HCT116 (cell line): ENCODE results near the gene HLA-F. TPM values are rescaled to one million over a fixed set of nuclear protein-coding genes. Genes with fewer than 3 reads are reported as not detected.

Experiments used
- ATAC-seq: fragments of 200-7000 bp; cut with Tn5 transposase; 2 replicates; pipeline ENCODE4 v1.9.1; 2020; ENCODE audit warnings: mild to moderate bottlenecking, moderate library complexity
- BruUV-seq: library from RNA; stranded (reverse); fragments of 400-500 nt; replicated peaks from 2 replicates; lab custom pipeline; 2021; lab: Mats Ljungman, UMichigan
- CTCF ChIA-PET: fragments of 300-600 bp; sonication (Branson Sonifier 250); formaldehyde crosslinking; loops from one replicate; lab custom pipeline; 2021; ENCODE audit warnings: antibody characterized with exemption; lab: Charles Lee
- POLR2A ChIA-PET: fragments of 300-600, 350-600 bp; sonication (Branson Sonifier 250); formaldehyde crosslinking; loops from one replicate; lab custom pipeline; 2021; ENCODE audit warnings: antibody characterized with exemption; lab: Charles Lee
- RAD21 ChIA-PET, 2 experiments: fragments of 300-600 bp; sonication (Branson Sonifier 250); formaldehyde crosslinking; loops; one replicate each; lab custom pipeline; 2023; ENCODE audit warnings: low total read pairs in 2 of 2; ENCODE audit not compliant: uncharacterized antibody in 2 of 2, unreplicated experiment in 2 of 2, low non-redundant PET in 1 of 2; lab: Charles Lee
- DNase-seq: peaks from one replicate; pipeline ENCODE4 v3.0.0-alpha.2; 2010; ENCODE audit warnings: low read depth, low spot score
- H2AFZ ChIP-seq: fragments of 200-600 bp; shearing (Covaris generic), sonication (generic); 2 replicates; pipeline ENCODE4 v1.6.1; 2017; ENCODE audit warnings: low read depth, mixed run types, mixed read lengths, antibody characterized with exemption, low read length; ENCODE audit not compliant: poor library complexity, severe bottlenecking
- H3K27ac ChIP-seq: 2 replicates; pipeline ENCODE4 v1.5.1; 2012; ENCODE audit warnings: low read depth, low read length
- H3K27me3 ChIP-seq: fragments of 200-600 bp; sonication (generic); 2 replicates; pipeline ENCODE4 v1.6.1; 2016; ENCODE audit warnings: mixed run types, low read length, mixed read lengths; ENCODE audit not compliant: insufficient read depth
- H3K36me3 ChIP-seq, 2 experiments: fragments of 200-500 bp in 1 of 2; fragments of 200-600 bp in 1 of 2; sonication (Bioruptor generic) in 1 of 2; sonication (generic) in 1 of 2; 2 replicates each; pipeline versions ENCODE4 v1.5.1 to v1.6.1; 2014 to 2016; ENCODE audit warnings: low read length in 2 of 2, inconsistent platforms in 1 of 2, mixed read lengths in 1 of 2, mixed run types in 1 of 2; ENCODE audit not compliant: insufficient read depth in 2 of 2, control insufficient read depth in 1 of 2
- H3K4me1 ChIP-seq, 2 experiments: fragments of 200-600 bp in 1 of 2; sonication (generic) in 1 of 2; 2 replicates each; pipeline versions ENCODE4 v1.5.1 to v1.6.1; 2012 to 2017; ENCODE audit warnings: low read length in 2 of 2, inconsistent platforms in 1 of 2, mild to moderate bottlenecking in 1 of 2, mixed read lengths in 1 of 2, mixed run types in 1 of 2, moderate library complexity in 1 of 2; ENCODE audit not compliant: insufficient read depth in 2 of 2, control insufficient read depth in 1 of 2
- H3K4me2 ChIP-seq: fragments of 200-600 bp; sonication (generic); 2 replicates; pipeline ENCODE4 v1.6.1; 2017; ENCODE audit warnings: mixed run types, low read length, mixed read lengths
- H3K4me3 ChIP-seq, 2 experiments: fragments of 200-600 bp in 1 of 2; sonication (generic) in 1 of 2; replicated peaks in 1 of 2; 2 replicates each; pipeline ENCODE4 v1.5.1; 2011 to 2016; ENCODE audit warnings: low read length in 2 of 2, control low read depth in 1 of 2, low read depth in 1 of 2, mild to moderate bottlenecking in 1 of 2, mixed read lengths in 1 of 2, mixed run types in 1 of 2
- H3K79me2 ChIP-seq: fragments of 200-600 bp; sonication (generic); 2 replicates; pipeline ENCODE4 v1.6.1; 2017; ENCODE audit warnings: mild to moderate bottlenecking, mixed run types, low read length, moderate library complexity, mixed read lengths; ENCODE audit not compliant: insufficient read depth
- H3K9ac ChIP-seq: fragments of 200-600 bp; sonication (generic); 2 replicates; pipeline ENCODE4 v1.6.1; 2016; ENCODE audit warnings: low read length, mixed read lengths
- H3K9me2 ChIP-seq: fragments of 200-600 bp; sonication (generic), shearing (Covaris generic); 2 replicates; pipeline ENCODE4 v1.6.1; 2017; ENCODE audit warnings: mixed run types, mild to moderate bottlenecking, moderate library complexity; ENCODE audit not compliant: insufficient read depth
- H3K9me3 ChIP-seq, 2 experiments: fragments of 200-500 bp in 1 of 2; fragments of 200-600 bp in 1 of 2; sonication (Bioruptor generic) in 1 of 2; sonication (generic) in 1 of 2; 2 replicates each; pipeline ENCODE4 v1.6.1; 2014 to 2017; ENCODE audit warnings: low read length in 2 of 2, mixed read lengths in 2 of 2, inconsistent platforms in 1 of 2, low read depth in 1 of 2, mild to moderate bottlenecking in 1 of 2, mixed run types in 1 of 2, moderate library complexity in 1 of 2; ENCODE audit not compliant: control insufficient read depth in 1 of 2, insufficient read depth in 1 of 2
- H4K20me1 ChIP-seq: fragments of 200-600 bp; sonication (generic), shearing (Covaris generic); 2 replicates; pipeline ENCODE4 v1.6.1; 2017; ENCODE audit warnings: mixed run types, mild to moderate bottlenecking, moderate library complexity; ENCODE audit not compliant: insufficient read depth
- CBX3 ChIP-seq: IDR thresholded peaks from 2 replicates; pipeline ENCODE4 v1.6.1; 2012; ENCODE audit warnings: low read depth
- CEBPB ChIP-seq: IDR thresholded peaks from 2 replicates; pipeline ENCODE4 v1.6.1; 2012; ENCODE audit warnings: low read depth
- EGR1 ChIP-seq: IDR thresholded peaks from 2 replicates; pipeline ENCODE4 v1.6.1; 2012; ENCODE audit warnings: low read depth
- ELF1 ChIP-seq: IDR thresholded peaks from 2 replicates; pipeline ENCODE4 v1.6.1; 2012; ENCODE audit warnings: low read depth, borderline replicate concordance
- EZH2phosphoT487 ChIP-seq: fragments of 200-600 bp; IDR thresholded peaks from 2 replicates; pipeline ENCODE4 v1.6.1; 2018; ENCODE audit warnings: antibody characterized with exemption, borderline replicate concordance
- FOSL1 ChIP-seq: IDR thresholded peaks from 2 replicates; pipeline ENCODE4 v1.6.1; 2012; ENCODE audit warnings: low read depth
- JUND ChIP-seq: IDR thresholded peaks from 2 replicates; pipeline ENCODE4 v1.6.1; 2012
- MAX ChIP-seq: IDR thresholded peaks from 2 replicates; pipeline ENCODE4 v1.6.1; 2012
- POLR2AphosphoS5 ChIP-seq: IDR thresholded peaks from 2 replicates; pipeline ENCODE4 v1.6.1; 2011; ENCODE audit warnings: mild to moderate bottlenecking, low read depth, low read length, moderate library complexity
- RAD21 ChIP-seq: IDR thresholded peaks from 2 replicates; pipeline ENCODE4 v1.6.1; 2012; ENCODE audit warnings: low read depth, mild to moderate bottlenecking
- REST ChIP-seq: IDR thresholded peaks from 2 replicates; pipeline ENCODE4 v1.6.1; 2012; ENCODE audit warnings: low read depth
- SP1 ChIP-seq: IDR thresholded peaks from 2 replicates; pipeline ENCODE4 v1.6.1; 2012; ENCODE audit warnings: low read depth
- SRF ChIP-seq: IDR thresholded peaks from 2 replicates; pipeline ENCODE4 v1.6.1; 2012; ENCODE audit warnings: low read depth
- TCF7L2 ChIP-seq: IDR thresholded peaks from 2 replicates; pipeline ENCODE4 v1.7.0; 2011; ENCODE audit warnings: borderline replicate concordance, inconsistent platforms; ENCODE audit not compliant: insufficient read depth, insufficient read length; ENCODE audit errors: extremely low read depth
- ZBTB33 ChIP-seq: IDR thresholded peaks from 2 replicates; pipeline ENCODE4 v1.6.1; 2011; ENCODE audit warnings: mild to moderate bottlenecking, low read length, moderate library complexity; ENCODE audit not compliant: insufficient replicate concordance; ENCODE audit errors: extremely low read depth
- ZFX ChIP-seq: fragments of 450-650 bp; IDR thresholded peaks from 2 replicates; pipeline ENCODE4 v1.6.1; 2017
- ZNF274 ChIP-seq: fragments of 200-500 bp; sonication (Bioruptor generic); IDR thresholded peaks from 2 replicates; pipeline ENCODE4 v1.6.1; 2014; ENCODE audit warnings: mild to moderate bottlenecking, low read depth, low read length, inconsistent platforms
- intact Hi-C: fragments of 100-400 bp; cut with micrococcal nuclease; formaldehyde crosslinking; loops from 2 replicates; pipeline ENCODE4 v1.10.0; 2022
- total RNA-seq: library from RNA; stranded (reverse); gene quantifications from one replicate; pipeline ENCODE4 v1.2.1, GENCODE V29; 2021; ENCODE audit not compliant: unreplicated experiment
- TF ChIP-seq, protein P1 (sequence below): IDR thresholded peaks from 2 replicates; pipeline ENCODE4 v1.6.1; 2012
- TF ChIP-seq, protein P2 (sequence below), 3 experiments: fragments of 200-600 bp in 1 of 3; sonication (generic) in 1 of 3; IDR thresholded peaks in 2 of 3; conservative IDR thresholded peaks in 1 of 3; 2 replicates each; pipeline ENCODE4 v1.5.1; 2012 to 2017; ENCODE audit warnings: low read depth in 2 of 3, low read length in 2 of 3, antibody characterized with exemption in 1 of 3, borderline replicate concordance in 1 of 3, control low read depth in 1 of 3, mild to moderate bottlenecking in 1 of 3, mixed read lengths in 1 of 3, mixed run types in 1 of 3, moderate library complexity in 1 of 3; ENCODE audit not compliant: insufficient read depth in 1 of 3

Gene HLA-F
- total RNA-seq, 1 experiment from 2014 or later = 24.6 TPM

- ATAC-seq = no peak
- no peak for DNase-seq
- RAD21 ChIA-PET = no interaction called here
Observed at GRCh38 chr6:29710281-29710941, 12.8 kb upstream of the HLA-F start.

More at GRCh38 chr6:29710281-29710941, 12.8 kb upstream of the HLA-F start:
- Histone ChIP-seq H3K79me2 (no peaks in the 10 kb centered on the region), H3K9me3 (no peaks in the 10 kb centered on the region), H3K4me1 (no peaks in the 10 kb centered on the region), H2AFZ (no peak overlapping the region), H3K27ac (no peak overlapping the region), H3K36me3 (no peaks in the 10 kb centered on the region), H3K9ac (no peak overlapping the region), H3K4me2 (no peak overlapping the region), H3K4me3 (no peak overlapping the region), H4K20me1 (no peaks in the 10 kb centered on the region), H3K27me3 (peaks cover 5% of the 10 kb centered on the region; the same call in 1 of the 2 replicates), H3K9me2 (no peaks in the 10 kb centered on the region)
- ChIA-PET CTCF (interaction anchor here (0.8 kb wide), 1 partner anchor 14 kb away, joined by 4 read pairs; no protein-coding TSS in a partner anchor), POLR2A (no interaction called here)
- BruUV-seq = no TSS peak
- intact Hi-C loops = no loop called here
- no peak for TF ChIP-seq ZFX
- TF ChIP-seq POLR2AphosphoS5 = no peak
- TF ChIP-seq TCF7L2 = no peak
- TF ChIP-seq JUND = no peak
- no peak for TF ChIP-seq EGR1
- TF ChIP-seq, protein P1, sequence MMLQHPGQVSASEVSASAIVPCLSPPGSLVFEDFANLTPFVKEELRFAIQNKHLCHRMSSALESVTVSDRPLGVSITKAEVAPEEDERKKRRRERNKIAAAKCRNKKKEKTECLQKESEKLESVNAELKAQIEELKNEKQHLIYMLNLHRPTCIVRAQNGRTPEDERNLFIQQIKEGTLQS = no peak
- no peak for TF ChIP-seq MAX
- no peak for TF ChIP-seq CBX3
- no peak for TF ChIP-seq REST
- no peak for TF ChIP-seq RAD21
- no peak for TF ChIP-seq FOSL1
- TF ChIP-seq ELF1 = no peak
- TF ChIP-seq ZBTB33 = no peak
- no peak for TF ChIP-seq CEBPB
- no peak for TF ChIP-seq SRF
- no peak for TF ChIP-seq ZNF274
- no peak for TF ChIP-seq EZH2phosphoT487
- TF ChIP-seq, protein P2, sequence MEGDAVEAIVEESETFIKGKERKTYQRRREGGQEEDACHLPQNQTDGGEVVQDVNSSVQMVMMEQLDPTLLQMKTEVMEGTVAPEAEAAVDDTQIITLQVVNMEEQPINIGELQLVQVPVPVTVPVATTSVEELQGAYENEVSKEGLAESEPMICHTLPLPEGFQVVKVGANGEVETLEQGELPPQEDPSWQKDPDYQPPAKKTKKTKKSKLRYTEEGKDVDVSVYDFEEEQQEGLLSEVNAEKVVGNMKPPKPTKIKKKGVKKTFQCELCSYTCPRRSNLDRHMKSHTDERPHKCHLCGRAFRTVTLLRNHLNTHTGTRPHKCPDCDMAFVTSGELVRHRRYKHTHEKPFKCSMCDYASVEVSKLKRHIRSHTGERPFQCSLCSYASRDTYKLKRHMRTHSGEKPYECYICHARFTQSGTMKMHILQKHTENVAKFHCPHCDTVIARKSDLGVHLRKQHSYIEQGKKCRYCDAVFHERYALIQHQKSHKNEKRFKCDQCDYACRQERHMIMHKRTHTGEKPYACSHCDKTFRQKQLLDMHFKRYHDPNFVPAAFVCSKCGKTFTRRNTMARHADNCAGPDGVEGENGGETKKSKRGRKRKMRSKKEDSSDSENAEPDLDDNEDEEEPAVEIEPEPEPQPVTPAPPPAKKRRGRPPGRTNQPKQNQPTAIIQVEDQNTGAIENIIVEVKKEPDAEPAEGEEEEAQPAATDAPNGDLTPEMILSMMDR (IDR thresholded peaks at IDR 0.05 in 2 of 3, conservative IDR thresholded peaks at IDR 0.05 in 1 of 3; ENCODE audit: borderline replicate concordance in 1 of 3, insufficient read depth in 1 of 3, low read depth in 2 of 3, low read length in 2 of 3) = no peak
- TF ChIP-seq SP1 = no peak
